ENCODE data around the gene SRPK1. TPM values are rescaled to one million over a fixed set of nuclear protein-coding genes. Genes with fewer than 3 reads are reported as not detected.
"Not testable (repeated sequence)": the region's sequence is repeated elsewhere in the genome, so short reads cannot be mapped to it uniquely, and the experiment has no call there.

The SRPK1 gene
- total and polyA plus RNA-seq, 8 donors, result 34.1 to 47.0 (median 39.5) TPM

DNA sequence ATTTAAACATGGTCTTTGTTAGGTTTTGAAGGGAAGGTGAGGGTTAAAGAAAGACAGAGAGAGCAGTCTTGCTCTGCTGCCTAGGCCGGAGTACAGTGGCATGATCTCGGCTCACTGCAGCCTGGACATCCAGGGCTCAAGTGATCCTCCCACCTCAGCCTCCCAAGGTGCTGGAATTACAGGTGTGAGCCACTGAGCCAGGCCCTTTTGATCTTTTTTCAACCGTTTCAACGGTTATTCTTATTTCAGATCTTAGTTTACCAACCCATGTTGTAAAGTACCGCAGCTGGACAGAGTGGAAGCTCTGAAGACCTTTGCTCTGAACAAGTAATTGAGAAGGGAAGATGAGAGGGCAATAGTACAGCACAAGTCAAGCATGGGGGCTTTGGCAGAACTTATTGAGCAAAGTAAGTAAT lies 1.2 kb upstream of the SRPK1 start:
- intact Hi-C loops (cut with DNase I), result no loop called here
- ATAC-seq, result no peak
- peaks cover 6 to 39% of the 10 kb centered on the region in 2 donors for H3K4me1 ChIP-seq
- H3K9me3 ChIP-seq, result no peaks in the 10 kb centered on the region
- H3K27me3 ChIP-seq, result no peaks in the 10 kb centered on the region
- H3K4me3 ChIP-seq, result no peak overlapping the region
- H3K36me3 ChIP-seq, result no peaks in the 10 kb centered on the region
- no peak for DNase-seq
- no peak overlapping the region for H3K27ac ChIP-seq
- TF ChIP-seq, protein P1, sequence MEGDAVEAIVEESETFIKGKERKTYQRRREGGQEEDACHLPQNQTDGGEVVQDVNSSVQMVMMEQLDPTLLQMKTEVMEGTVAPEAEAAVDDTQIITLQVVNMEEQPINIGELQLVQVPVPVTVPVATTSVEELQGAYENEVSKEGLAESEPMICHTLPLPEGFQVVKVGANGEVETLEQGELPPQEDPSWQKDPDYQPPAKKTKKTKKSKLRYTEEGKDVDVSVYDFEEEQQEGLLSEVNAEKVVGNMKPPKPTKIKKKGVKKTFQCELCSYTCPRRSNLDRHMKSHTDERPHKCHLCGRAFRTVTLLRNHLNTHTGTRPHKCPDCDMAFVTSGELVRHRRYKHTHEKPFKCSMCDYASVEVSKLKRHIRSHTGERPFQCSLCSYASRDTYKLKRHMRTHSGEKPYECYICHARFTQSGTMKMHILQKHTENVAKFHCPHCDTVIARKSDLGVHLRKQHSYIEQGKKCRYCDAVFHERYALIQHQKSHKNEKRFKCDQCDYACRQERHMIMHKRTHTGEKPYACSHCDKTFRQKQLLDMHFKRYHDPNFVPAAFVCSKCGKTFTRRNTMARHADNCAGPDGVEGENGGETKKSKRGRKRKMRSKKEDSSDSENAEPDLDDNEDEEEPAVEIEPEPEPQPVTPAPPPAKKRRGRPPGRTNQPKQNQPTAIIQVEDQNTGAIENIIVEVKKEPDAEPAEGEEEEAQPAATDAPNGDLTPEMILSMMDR (IDR thresholded peaks at IDR 0.05), result no peak

DNA sequence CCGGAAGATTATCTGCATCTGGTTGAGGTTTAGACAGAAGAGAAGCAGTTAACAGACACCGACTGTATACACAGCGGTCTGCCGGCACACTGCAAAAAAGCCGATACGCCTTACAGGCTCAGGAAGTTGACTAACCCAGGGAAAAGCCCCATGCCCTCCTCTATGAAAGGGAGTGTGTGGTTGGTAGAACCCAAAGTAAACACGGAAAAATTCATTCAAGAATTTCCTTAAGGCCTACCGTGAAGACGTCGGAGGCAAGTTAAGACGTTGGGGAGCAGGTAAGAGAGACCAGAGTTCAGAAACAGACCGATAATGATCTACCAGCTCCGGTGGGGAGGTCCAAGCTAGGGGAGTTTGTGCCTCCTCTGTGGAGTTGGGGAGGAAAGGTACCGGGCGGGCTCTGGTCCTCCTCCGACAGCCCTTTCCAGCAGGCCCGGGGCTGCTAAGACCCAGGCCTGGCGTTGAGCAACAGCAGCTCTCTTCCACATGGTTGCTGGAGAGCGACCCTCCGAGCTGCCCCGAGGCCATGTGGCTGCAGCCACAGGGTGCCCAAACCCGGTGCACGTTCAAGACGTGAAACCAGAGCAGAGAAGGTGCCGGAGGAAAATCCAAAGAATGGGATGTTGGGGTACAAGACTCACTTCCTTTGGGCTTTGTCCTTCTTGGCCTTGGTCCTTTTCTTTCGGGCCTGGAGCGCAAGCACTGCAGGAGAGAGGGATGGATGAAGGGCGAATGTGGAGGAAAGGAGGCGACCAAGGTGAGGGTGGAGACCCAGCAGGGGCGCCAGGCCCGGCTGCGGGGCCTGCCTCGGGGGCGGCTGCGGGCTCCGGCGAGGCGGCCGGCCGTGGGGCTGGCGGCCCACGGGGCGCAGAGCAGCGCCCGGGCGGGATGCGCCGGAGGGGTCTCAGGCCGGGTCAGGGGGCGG lies 809 bp downstream of the SRPK1 start:
- ATAC-seq (peak; percentile 78), DNase-seq (peak; percentile 29 to 76 (median 50))
- Histone ChIP-seq H3K27ac (peak overlapping the region; percentile 79 to 91), H3K9me3 (no peaks in the 10 kb centered on the region), H3K27me3 (no peaks in the 10 kb centered on the region), H3K4me3 (peak overlapping the region; percentile 71 to 83), H3K36me3 (peaks cover 0 to 6% of the 10 kb centered on the region in 2 donors), H3K4me1 (peaks cover 6 to 43% of the 10 kb centered on the region in 2 donors)
- intact Hi-C loops (cut with DNase I), result no loop called here
- TF ChIP-seq, protein P1 (IDR thresholded peaks at IDR 0.05), result no peak

DNA sequence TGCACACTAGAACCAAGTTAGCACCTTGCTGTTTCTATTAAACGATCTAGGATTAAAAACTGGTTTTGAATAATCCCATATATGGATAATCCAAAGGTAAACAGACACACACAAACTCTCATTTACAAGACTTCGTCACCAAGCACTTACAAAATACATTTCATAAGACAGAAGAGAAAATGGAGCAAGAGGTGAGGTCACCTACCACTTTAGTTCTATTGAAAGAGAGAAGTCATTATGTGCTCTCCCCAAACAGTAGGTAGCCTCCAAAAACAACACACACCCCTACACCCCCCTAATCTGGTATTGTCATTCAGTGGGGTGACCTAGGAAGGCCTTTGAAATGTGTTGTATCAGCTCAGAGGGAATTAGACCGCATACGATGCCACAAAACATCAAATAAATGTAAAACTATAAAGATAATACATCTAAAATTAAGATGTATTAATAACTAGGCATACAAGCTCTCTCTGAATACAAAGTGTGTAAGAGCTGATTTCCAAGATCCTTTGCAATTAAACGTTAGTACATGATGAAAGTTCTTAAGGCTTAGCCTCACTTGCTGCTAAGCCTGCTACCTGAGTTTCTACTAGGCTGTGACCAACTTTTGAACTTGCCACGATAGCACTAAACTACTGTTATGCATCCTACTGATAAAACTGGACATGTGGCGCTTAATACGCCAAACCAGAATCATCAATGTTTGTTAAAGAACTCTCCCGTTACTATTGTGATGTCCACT lies 1.6 kb downstream of the SRPK1 start:
- intact Hi-C loops (cut with DNase I), result no loop called here
- Histone ChIP-seq H3K4me1 (peaks cover 6 to 43% of the 10 kb centered on the region in 2 donors), H3K36me3 (peaks cover 0 to 15% of the 10 kb centered on the region in 2 donors), H3K27ac (peak overlapping the region; percentile 79 to 91), H3K27me3 (no peaks in the 10 kb centered on the region), H3K4me3 (peak overlapping the region; percentile 71 to 83), H3K9me3 (no peaks in the 10 kb centered on the region)
- ATAC-seq (peak; percentile 39), DNase-seq (peak in 1 of 4 donors; percentile 16)
- TF ChIP-seq, protein P1 (IDR thresholded peaks at IDR 0.05), result no peak

DNA sequence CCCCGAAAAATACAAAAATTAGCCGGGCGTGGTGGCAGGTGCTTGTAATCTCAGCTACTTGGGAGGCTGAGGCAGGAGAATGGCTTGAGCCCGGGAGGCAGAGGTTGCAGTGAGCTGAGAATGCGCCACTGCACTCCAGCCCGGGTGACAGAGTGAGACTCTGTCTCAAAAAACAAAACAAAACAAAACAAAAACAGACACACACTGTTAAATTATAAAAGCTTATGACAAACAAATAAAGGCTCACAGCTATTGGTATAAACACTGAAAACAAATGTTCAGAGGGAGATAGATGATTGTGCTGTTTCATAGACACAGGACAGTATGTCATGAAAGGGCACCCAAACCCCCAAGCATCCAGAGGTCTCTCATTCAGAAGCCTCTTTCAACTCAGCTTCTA lies 4.0 kb downstream of the SRPK1 start:
- ATAC-seq; DNase-seq; intact Hi-C loops (cut with DNase I); H3K9me3 ChIP-seq; H3K27me3 ChIP-seq; H3K27ac ChIP-seq; H3K4me3 ChIP-seq: not testable (repeated sequence)
- peaks cover 0 to 37% of the 10 kb centered on the region in 2 donors for H3K36me3 ChIP-seq
- H3K4me1 ChIP-seq, result peaks cover 6 to 37% of the 10 kb centered on the region in 2 donors

DNA sequence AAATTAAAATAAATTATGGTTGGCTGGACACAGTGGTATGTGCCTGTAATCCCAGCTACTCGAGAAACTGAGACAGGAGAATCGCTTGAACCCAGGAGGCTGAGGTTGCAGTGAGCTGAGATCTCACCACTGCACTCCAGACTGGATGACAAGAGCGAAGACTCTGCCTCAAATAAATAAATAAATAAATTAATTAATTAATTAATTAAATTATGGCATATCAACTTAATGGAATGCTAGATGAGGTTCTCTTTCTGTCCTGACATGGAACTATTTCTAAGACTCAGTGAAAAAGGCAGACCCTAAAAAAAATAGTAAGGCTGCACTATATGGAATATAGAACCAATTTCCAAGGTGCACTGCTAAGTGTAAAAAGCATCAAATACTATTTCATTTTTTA lies 4.8 kb downstream of the SRPK1 start:
- no peak overlapping the region for H3K4me3 ChIP-seq
- intact Hi-C loops (cut with DNase I), result no loop called here
- H3K27ac ChIP-seq, result no peak overlapping the region
- DNase-seq (no peak), ATAC-seq (no peak)
- TF ChIP-seq, protein P1 (IDR thresholded peaks at IDR 0.05), result no peak
- no peaks in the 10 kb centered on the region for H3K27me3 ChIP-seq
- H3K4me1 ChIP-seq, result peaks cover 3 to 30% of the 10 kb centered on the region in 2 donors
- H3K36me3 ChIP-seq, result peaks cover 0 to 46% of the 10 kb centered on the region in 2 donors
- H3K9me3 ChIP-seq, result no peaks in the 10 kb centered on the region

Measured in left lung (tissue), 10 donors.